Dermis microvascular lymphatic vessel endothelial cell (primary cell): ENCODE results near the gene ADRM1. TPM values are rescaled to one million over a fixed set of nuclear protein-coding genes. Genes with fewer than 3 reads are reported as not detected.

Experiments used
- DNase-seq, 2 donors: peaks; one replicate each; pipeline versions ENCODE4 v3.0.0 to v3.0.0-alpha.2; 2010; ENCODE audit warnings: low read depth in 2 of 2
- total RNA-seq: library from RNA; depleted of rRNA; stranded (reverse); fragments of >200 nt; gene quantifications from 2 replicates; pipeline ENCODE4 v1.2.1, GENCODE V29; 2014

Gene ADRM1
- total RNA-seq, 1 donor from 2014 or later = 94.1 TPM

DNA sequence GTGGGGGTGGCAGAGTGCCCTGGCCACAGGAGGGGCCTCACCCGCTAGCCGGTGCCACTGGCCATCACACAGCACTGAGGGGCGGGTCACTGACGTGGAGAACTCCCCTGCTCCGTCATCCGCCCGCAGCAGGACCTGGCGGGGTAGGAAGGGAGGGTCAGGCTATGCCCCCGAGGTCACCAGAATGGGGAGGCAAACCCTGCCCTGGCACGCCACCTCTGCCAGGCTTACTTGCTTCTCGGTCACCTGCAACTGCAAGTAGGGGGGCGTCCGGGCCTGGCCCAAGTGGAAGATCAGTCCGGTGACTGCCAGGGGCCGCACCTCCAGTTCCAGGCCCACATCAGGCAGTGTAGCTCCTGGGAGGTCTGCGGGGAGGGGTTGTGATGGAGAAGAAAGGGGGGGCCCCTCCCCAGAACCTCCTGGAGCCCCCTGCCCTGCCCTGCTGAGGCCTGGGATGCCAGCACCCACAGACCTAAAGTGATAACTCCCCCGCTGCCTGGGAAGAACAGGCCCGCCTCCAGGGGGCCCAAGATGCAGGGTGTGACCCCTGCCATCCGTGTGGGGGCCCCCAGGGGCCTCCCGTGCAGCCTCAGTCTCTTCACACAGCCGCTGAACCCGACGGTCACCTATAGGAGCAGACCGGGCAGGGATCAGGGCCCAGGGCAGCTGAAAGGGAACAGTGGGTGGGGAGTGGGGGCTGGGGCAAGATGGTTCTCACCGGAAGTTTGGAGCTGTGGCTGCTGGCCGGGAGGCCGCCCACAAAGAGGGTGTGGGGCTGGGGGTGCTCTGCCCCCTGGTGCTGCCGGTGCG is 7.4 kb downstream of the ADRM1 start:
- DNase-seq = no peak

DNA sequence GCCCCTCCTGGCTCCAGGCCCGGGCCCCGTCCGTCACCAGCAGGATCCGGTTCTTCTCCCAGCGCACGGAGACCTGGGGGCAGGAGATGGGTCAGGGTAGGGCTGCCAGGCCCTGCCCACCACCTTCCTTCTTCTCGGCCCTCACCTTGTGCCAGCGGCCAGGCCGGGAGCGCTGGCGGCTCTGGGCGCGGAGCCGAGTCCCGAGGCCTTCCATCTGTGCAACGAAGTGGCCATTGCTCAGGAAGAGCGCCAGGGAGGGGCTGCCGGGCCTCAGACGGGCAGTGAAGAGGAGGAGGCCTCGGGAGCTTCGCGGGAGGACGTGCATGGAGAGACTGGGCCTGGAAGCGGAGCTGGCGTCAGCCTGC is 7.9 kb downstream of the ADRM1 start:
- DNase-seq = no peak

DNA sequence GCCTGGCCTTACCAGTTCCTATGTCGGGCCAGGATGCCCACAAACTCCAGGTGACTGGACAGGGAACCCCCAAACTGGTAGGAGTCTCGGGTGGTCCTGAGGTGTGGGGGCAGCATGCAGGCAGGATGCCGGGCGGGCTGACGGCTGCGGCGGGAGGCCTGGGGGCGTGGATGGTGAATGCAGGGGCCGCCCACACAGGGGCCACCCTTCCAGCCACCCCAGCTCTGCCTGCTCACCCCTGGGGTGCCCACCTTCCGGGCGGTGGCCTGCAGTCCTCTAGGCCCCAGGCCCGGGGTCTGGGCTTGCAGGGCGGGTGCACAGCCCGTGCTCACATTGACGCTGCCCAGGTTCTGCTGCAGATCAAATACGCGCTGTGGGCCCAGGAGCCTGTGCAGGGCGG is 8.4 kb downstream of the ADRM1 start:
- DNase-seq = no peak

- DNase-seq = no peak
Measured at GRCh38 chr20:62311832-62312661, 9.2 kb downstream of the ADRM1 start.

- DNase-seq = no peak
Measured at GRCh38 chr20:62312662-62312977, 9.8 kb downstream of the ADRM1 start.

- no peak for DNase-seq
Measured at GRCh38 chr20:62313021-62313420, 10.2 kb downstream of the ADRM1 start.

DNA sequence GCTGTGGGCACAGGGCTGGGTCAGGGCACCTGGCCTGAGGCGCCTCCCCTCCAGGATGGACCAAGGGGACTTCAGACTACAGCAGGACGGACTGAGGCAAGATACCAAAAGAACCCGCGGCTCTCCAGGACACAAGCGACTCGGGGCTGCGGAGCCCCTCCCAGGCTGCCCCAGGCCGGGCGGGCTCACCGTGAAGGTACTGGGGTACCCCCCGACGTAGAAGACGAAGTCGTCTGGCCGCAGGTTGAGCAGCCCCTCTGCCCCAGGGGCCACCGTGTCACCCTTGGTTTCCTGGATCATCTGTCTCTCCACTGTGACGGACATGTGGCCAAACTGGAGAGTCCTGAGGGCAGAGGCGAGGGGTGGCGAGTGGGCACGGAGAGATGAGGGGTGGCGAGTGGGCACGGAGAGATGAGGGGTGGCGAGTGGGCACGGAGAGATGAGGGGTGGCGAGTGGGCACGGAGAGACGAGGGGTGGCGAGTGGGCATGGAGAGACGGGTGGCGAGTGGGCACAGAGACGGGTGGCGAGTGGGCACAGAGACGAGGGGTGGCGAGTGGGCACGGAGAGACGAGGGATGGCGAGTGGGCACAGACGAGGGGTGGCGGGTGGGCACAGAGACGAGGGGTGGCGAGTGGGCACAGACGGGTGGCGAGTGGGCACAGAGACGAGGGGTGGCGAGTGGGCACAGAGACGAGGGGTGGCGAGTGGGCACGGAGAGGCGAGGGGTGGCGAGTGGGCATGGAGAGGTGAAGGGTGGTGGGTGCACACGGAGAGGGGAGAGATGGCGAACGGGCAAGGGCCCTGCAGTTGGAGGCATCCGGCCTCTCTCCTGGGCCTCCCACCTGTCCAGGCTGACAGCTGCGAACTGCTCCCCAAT is 10.9 kb downstream of the ADRM1 start:
- no peak for DNase-seq

- DNase-seq = no peak
Measured at GRCh38 chr20:62314339-62314638, 11.5 kb downstream of the ADRM1 start.

DNA sequence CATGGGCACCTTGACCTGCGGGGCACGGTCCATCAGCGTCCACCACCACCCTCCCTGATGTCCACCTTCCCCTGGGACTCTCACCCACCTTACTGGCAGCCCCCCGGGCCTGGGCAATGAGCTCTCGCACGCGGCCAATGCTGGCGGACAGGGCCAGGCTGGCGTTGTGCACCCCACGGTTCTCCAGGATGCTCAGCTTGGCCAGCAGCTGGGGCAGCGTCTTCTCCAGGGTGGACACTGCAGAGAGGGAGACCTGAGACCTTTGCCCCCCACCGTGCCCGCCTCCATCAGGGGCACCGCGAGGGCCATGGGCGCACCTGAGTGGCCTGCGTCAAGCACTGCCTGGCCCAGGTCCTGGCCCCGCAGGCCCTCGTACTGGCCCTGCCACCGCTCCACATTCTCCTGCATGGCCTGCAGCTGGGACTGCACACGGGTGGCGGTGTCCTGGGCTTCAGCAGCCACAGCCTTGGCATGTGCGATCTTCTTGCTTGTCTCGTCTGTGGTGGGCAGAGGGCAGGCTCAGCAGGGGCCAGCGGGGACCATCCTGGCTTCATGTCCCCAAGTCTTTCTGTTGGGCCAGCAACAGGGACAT is 12.0 kb downstream of the ADRM1 start:
- no peak for DNase-seq

- no peak for DNase-seq
Measured at GRCh38 chr20:62315773-62316172, 13.0 kb downstream of the ADRM1 start.

DNA sequence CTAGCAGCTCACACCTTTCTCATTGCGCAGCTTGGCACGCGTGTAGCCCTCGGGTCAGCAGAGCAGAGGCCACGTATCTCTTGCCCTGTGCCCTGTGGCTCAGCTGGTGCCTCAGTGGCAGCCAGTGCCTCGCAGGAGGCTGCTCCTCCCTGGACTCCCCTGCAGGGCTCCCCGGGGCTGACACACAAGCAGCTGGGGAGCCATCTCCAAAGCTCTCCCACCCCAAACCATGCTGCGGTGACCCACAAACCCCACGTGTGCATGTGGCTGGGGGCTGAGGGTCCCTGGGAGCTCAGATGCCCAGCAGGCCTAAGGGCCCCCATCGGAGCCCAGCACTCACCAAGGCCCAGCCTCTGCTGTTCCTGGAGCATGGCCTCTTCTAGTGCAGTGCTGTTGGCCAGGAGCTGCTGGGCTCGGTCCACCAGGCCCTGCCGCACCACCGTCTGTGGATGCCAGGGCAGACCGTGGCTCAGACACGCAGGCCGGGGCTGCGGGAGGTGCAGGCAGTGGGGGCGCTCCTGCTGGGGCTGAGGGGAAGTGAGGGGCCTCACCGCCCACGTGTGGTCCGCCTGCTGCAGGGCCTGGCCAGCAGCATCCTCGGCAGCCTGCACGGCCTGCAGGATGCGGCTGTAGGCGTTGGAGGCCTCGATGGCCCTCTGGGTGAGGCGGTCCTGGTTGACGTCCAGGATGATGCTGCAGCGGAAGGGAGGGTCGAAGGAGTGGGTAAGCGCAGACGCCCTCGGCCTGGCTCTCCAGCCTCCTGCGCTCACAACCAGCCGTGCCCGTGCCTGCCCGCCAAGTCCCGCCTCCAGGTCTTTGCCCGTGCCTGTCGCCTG is 13.8 kb downstream of the ADRM1 start:
- no peak for DNase-seq

GRCh38 chr20:62317167-62317655 is 14.4 kb downstream of the ADRM1 start:
- DNase-seq = no peak

- DNase-seq = no peak
Measured at GRCh38 chr20:62318400-62319345, 15.9 kb downstream of the ADRM1 start.

GRCh38 chr20:62319346-62319909 is 16.6 kb downstream of the ADRM1 start:
- no peak for DNase-seq

GRCh38 chr20:62320581-62321354 is 18.0 kb downstream of the ADRM1 start:
- peak in 1 of 2 donors; percentile 20 for DNase-seq

- DNase-seq = peak in 1 of 2 donors; percentile 45
Measured at GRCh38 chr20:62321521-62321948, 18.7 kb downstream of the ADRM1 start.

DNA sequence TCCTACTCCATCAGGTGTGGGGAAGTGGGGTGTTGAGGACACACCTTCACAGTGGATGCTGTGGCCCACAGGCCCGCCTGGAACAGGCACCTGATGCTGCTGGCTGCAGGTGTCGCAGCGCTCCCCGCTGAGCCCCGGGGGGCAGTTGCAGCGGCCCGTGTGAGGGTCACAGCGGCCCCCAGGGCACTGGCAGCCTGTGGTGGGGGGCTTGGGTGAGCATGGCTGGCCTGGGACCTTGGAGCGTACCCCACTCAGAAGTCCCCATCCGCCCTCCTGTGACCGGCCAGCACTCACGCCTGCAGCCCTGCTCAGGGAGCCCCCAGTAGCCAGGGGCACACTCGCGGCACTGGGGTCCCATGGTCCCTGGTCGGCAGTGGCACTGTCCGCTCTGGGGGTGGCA is 19.2 kb downstream of the ADRM1 start:
- no peak for DNase-seq

DNA sequence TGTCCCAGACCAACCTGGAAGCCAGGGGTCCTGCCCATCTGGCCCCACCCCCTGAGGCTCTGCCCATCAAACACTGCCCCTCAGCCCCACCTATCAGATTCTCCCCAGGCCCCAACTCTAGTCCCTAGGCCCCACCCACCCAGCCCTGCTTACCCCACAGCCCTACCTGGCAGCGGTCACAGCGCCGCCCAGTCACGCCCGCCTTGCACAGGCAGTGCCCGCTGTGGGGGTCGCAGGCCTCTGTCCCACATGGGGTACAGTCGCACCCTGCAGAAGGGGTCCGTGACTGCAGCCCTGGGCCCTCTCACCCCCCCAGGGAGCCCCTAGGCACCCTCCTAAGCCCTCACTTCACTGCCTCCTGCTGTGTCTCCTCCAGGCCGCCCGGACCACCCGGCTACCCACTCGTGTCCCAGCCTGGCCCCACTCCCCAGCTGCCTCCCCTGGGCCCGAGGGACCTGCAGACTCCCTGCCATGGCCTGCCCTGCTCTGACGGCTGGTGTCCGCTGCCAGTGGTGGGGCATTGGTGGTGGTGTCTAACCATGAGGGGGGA is 19.8 kb downstream of the ADRM1 start:
- no peak for DNase-seq
